Endothelial cell of umbilical vein (primary cell): Measurements from ENCODE around the gene RPL13. TPM values are rescaled to one million over a fixed set of nuclear protein-coding genes. Genes with fewer than 3 reads are reported as not detected.

Experiments used
- BruUV-seq: library from RNA; stranded (reverse); fragments of 400-500 nt; replicated peaks from 2 replicates; lab custom pipeline; 2021; lab: Mats Ljungman, UMichigan
- CTCF ChIA-PET: fragments of 300-600, 350-600 bp; sonication (Branson Sonifier 250); formaldehyde crosslinking; loops from one replicate; lab custom pipeline; 2021; ENCODE audit warnings: antibody characterized with exemption, inconsistent platforms; lab: Charles Lee
- POLR2A ChIA-PET: fragments of 300-600, 350-600 bp; sonication (Branson Sonifier 250); formaldehyde crosslinking; loops from one replicate; lab custom pipeline; 2021; ENCODE audit warnings: antibody characterized with exemption, inconsistent platforms; lab: Charles Lee
- DNase-seq: peaks from one replicate; pipeline ENCODE4 v3.0.0-alpha.2; 2011; ENCODE audit warnings: low read depth, low spot score
- FAIRE-seq: peaks from 2 replicates; lab custom pipeline; 2011; peaks lifted over from hg19 to GRCh38; lab: Jason Lieb, UNC
- H2AFZ ChIP-seq: 2 replicates; pipeline ENCODE4 v1.6.0; 2012; ENCODE audit warnings: low read depth, low read length, control low read depth, inconsistent platforms
- H3K27ac ChIP-seq: 2 replicates; pipeline ENCODE4 v1.5.1; 2011; ENCODE audit warnings: low read depth, mild to moderate bottlenecking, control low read depth, low read length, moderate library complexity; ENCODE audit not compliant: insufficient read depth
- H3K27me3 ChIP-seq, 2 experiments: 2 replicates each; pipeline versions ENCODE4 v1.6.0 to v1.6.1; 2011; ENCODE audit warnings: low read length in 2 of 2, mixed read lengths in 1 of 2; ENCODE audit not compliant: control insufficient read depth in 2 of 2, insufficient read depth in 2 of 2
- H3K36me3 ChIP-seq, 2 experiments: 2 replicates in 1 of 2; 3 replicates in 1 of 2; pipeline ENCODE4 v1.5.1; 2011; ENCODE audit warnings: low read length in 2 of 2, mild to moderate bottlenecking in 1 of 2, moderate library complexity in 1 of 2; ENCODE audit not compliant: control insufficient read depth in 2 of 2, insufficient read depth in 2 of 2; ENCODE audit errors: extremely low read depth in 1 of 2
- H3K4me1 ChIP-seq: 3 replicates; pipeline ENCODE4 v1.5.1; 2011; ENCODE audit warnings: mild to moderate bottlenecking, low read length; ENCODE audit not compliant: control insufficient read depth, insufficient read depth; ENCODE audit errors: extremely low read depth
- H3K4me2 ChIP-seq: 2 replicates; pipeline ENCODE4 v1.6.1; 2011; ENCODE audit warnings: low read length, control low read depth, mixed read lengths; ENCODE audit not compliant: insufficient read depth
- H3K4me3 ChIP-seq, 3 experiments: fragments of 200-600 bp in 1 of 3; sonication (generic), shearing (Covaris generic) in 1 of 3; replicated peaks in 1 of 3; 2 replicates each; pipeline ENCODE4 v1.5.1; 2011 to 2016; ENCODE audit warnings: control low read depth in 3 of 3, low read length in 3 of 3, mild to moderate bottlenecking in 2 of 3, inconsistent platforms in 1 of 3, low read depth in 1 of 3, moderate library complexity in 1 of 3; ENCODE audit not compliant: insufficient read depth in 1 of 3
- H3K79me2 ChIP-seq: 2 replicates; pipeline ENCODE4 v1.6.0; 2012; ENCODE audit warnings: low read length, inconsistent platforms; ENCODE audit not compliant: control insufficient read depth, insufficient read depth
- H3K9ac ChIP-seq: replicated peaks from 2 replicates; pipeline ENCODE3; 2011; ENCODE audit warnings: low read length, control low read depth; ENCODE audit not compliant: insufficient read depth; ENCODE audit errors: extremely low read depth
- H3K9me1 ChIP-seq: replicated peaks from 3 replicates; pipeline ENCODE4 v1.6.0; 2011; ENCODE audit warnings: mild to moderate bottlenecking, low read length; ENCODE audit not compliant: control insufficient read depth, insufficient read depth; ENCODE audit errors: extremely low read depth
- H3K9me3 ChIP-seq: replicated peaks from 2 replicates; pipeline ENCODE4 v1.5.1; 2012; ENCODE audit warnings: low read length, inconsistent platforms; ENCODE audit not compliant: control insufficient read depth, insufficient read depth
- H4K20me1 ChIP-seq: replicated peaks from 2 replicates; pipeline ENCODE3; 2011; ENCODE audit warnings: mild to moderate bottlenecking, low read length; ENCODE audit not compliant: control insufficient read depth, insufficient read depth; ENCODE audit errors: extremely low read depth
- CTCF ChIP-seq, 2 donors: IDR thresholded peaks; 1 replicate in 1 of 2; 2 replicates in 1 of 2; pipeline ENCODE4 v1.5.1; 2011; ENCODE audit warnings: low read length in 2 of 2, mild to moderate bottlenecking in 2 of 2, moderate library complexity in 2 of 2, control low read depth in 1 of 2, inconsistent platforms in 1 of 2, low read depth in 1 of 2; ENCODE audit not compliant: insufficient read depth in 1 of 2; ENCODE audit errors: extremely low read depth in 1 of 2
- EZH2 ChIP-seq: IDR thresholded peaks from 2 replicates; pipeline ENCODE4 v1.6.1; 2012; ENCODE audit warnings: borderline replicate concordance, low read depth, mild to moderate bottlenecking, moderate library complexity, low read length, inconsistent platforms; ENCODE audit not compliant: severe bottlenecking
- FOS ChIP-seq: IDR thresholded peaks from 2 replicates; pipeline ENCODE4 v1.6.1; 2011; ENCODE audit warnings: mild to moderate bottlenecking, low read length, moderate library complexity, borderline replicate concordance; ENCODE audit not compliant: insufficient read depth
- GATA2 ChIP-seq: IDR thresholded peaks from 2 replicates; pipeline ENCODE4 v1.7.0; 2011; ENCODE audit warnings: low read depth, mild to moderate bottlenecking, moderate library complexity, mixed read lengths, low read length; ENCODE audit not compliant: insufficient read length, insufficient read depth
- JUN ChIP-seq: IDR thresholded peaks from 2 replicates; pipeline ENCODE4 v1.6.1; 2011; ENCODE audit warnings: borderline replicate concordance, low read depth; ENCODE audit not compliant: insufficient read length, insufficient read depth
- MAX ChIP-seq: IDR thresholded peaks from 2 replicates; pipeline ENCODE4 v1.6.1; 2011; ENCODE audit not compliant: insufficient read depth, insufficient read length
- MYC ChIP-seq: IDR thresholded peaks from one replicate; pipeline ENCODE4 v1.6.1; 2011; ENCODE audit warnings: mild to moderate bottlenecking, low read depth, low read length
- POLR2A ChIP-seq: IDR thresholded peaks from 2 replicates; pipeline ENCODE4 v1.6.1; 2012; ENCODE audit warnings: low read depth, mild to moderate bottlenecking, control low read depth, low read length
- POLR2AphosphoS5 ChIP-seq: IDR thresholded peaks from 2 replicates; pipeline ENCODE4 v1.6.1; 2012; ENCODE audit warnings: low read depth, mild to moderate bottlenecking, control low read depth, low read length, moderate library complexity; ENCODE audit not compliant: insufficient read depth
- dilution Hi-C: fragments of 300-500 bp; cut with MboI; formaldehyde crosslinking; loops from one replicate; pipeline ENCODE4 v1.15.0; 2019; ENCODE audit warnings: low sequenced_read_pairs; ENCODE audit not compliant: extremely low pct_ligation_motif_present
- intact Hi-C: fragments of 100-400 bp; cut with micrococcal nuclease; formaldehyde crosslinking; loops from one replicate; pipeline ENCODE4 v1.10.0; 2022
- polyA plus RNA-seq, 4 experiments: library from polyadenylated mRNA; depleted of rRNA in 3 of 4; stranded (reverse) in 3 of 4; unstranded in 1 of 4; fragments of >200 nt; gene quantifications; 2 replicates each; pipeline versions ENCODE4 v1.2.1 to v1.2.3, GENCODE V29; 2011 to 2012; ENCODE audit warnings: missing spikeins in 1 of 4
- total RNA-seq: library from RNA; stranded (reverse); gene quantifications from 2 replicates; pipeline ENCODE4 v1.2.3, GENCODE V29; 2021

Gene RPL13
- total and polyA plus RNA-seq, 2 donors (not counting 3 experiments of a cell fraction or from before 2014, with no cell fraction given): 1,463 to 5,670 TPM

GRCh38 chr16:89550421-89551007 is 10.0 kb upstream of the RPL13 start:
- H2AFZ ChIP-seq: no peak overlapping the region
- TF ChIP-seq POLR2A (no peak), CTCF (IDR thresholded peaks at IDR 0.05; ENCODE audit: extremely low read depth in 1 of 2, insufficient read depth in 1 of 2, low read depth in 1 of 2, low read length in 2 of 2) (no peak), FOS (no peak), POLR2AphosphoS5 (no peak), MAX (no peak), GATA2 (no peak), EZH2 (no peak), MYC (no peak), JUN (no peak)
- no peaks in the 10 kb centered on the region for H3K9me1 ChIP-seq
- POLR2A ChIA-PET: no interaction called here
- H3K9ac ChIP-seq: no peak overlapping the region
- no peaks in the 10 kb centered on the region for H4K20me1 ChIP-seq
- H3K9me3 ChIP-seq: no peaks in the 10 kb centered on the region
- DNase-seq: no peak
- no peak overlapping the region for H3K4me3 ChIP-seq
- no peaks in the 10 kb centered on the region for H3K4me1 ChIP-seq
- H3K4me2 ChIP-seq: no peak overlapping the region
- H3K27ac ChIP-seq: no peak overlapping the region
- H3K79me2 ChIP-seq: no peaks in the 10 kb centered on the region
- CTCF ChIA-PET: interaction anchor here (1.0 kb wide), 1 partner anchor 16 kb away, joined by 3 read pairs; no protein-coding TSS in a partner anchor
- no peaks in the 10 kb centered on the region for H3K27me3 ChIP-seq
- peaks cover 2 to 30% of the 10 kb centered on the region in 2 experiments for H3K36me3 ChIP-seq
- no TSS peak for BruUV-seq
- FAIRE-seq: no peak
- intact Hi-C loops: no loop called here
- dilution Hi-C loops: no loop called here
